ENCODE data around the gene TCF7L2. TPM values are rescaled to one million over a fixed set of nuclear protein-coding genes. Genes with fewer than 3 reads are reported as not detected.

Gene TCF7L2
- total and polyA plus RNA-seq, 9 of the 15 experiments (the other 6 are each of a cell fraction or from before 2014, with no cell fraction given), result 0.32 to 2.8 (median 0.92) TPM

- TF ChIP-seq REST (IDR thresholded peaks at IDR 0.05; ENCODE audit: borderline replicate concordance) (no peak), REST (CRISPR knock-in tag; IDR thresholded peaks at IDR 0.05; ENCODE audit: low read depth) (no peak), ARID1B (IDR thresholded peaks at IDR 0.05) (no peak), CSDE1 (IDR thresholded peaks at IDR 0.05) (no peak), UBTF (IDR thresholded peaks at IDR 0.05; ENCODE audit: borderline replicate concordance in 1 of 2, low read depth in 2 of 2, low read length in 2 of 2) (no peak)
Measured at GRCh38 chr10:113140143-113141011, 190.3 kb downstream of the TCF7L2 start (continued).
